HepG2 (cell line): ENCODE results near the gene WNK2. TPM values are rescaled to one million over a fixed set of nuclear protein-coding genes. Genes with fewer than 3 reads are reported as not detected.

Experiments
- ATAC-seq: fragments of 200-7000 bp; cut with Tn5 transposase; 3 replicates; pipeline ENCODE4 v1.9.1; 2020; ENCODE audit warnings: mild to moderate bottlenecking, moderate library complexity
- BruUV-seq: library from RNA; stranded (reverse); fragments of 400-500 nt; replicated peaks from 2 replicates; lab custom pipeline; 2021; lab: Mats Ljungman, UMichigan
- CTCF ChIA-PET: fragments of 300-600 bp; formaldehyde crosslinking; extraction: SDS; loops from one replicate; lab custom pipeline; 2021; ENCODE audit warnings: low total read pairs, inconsistent platforms, low intra/inter-chr PET ratio; lab: Yijun Ruan, JAX
- POLR2A ChIA-PET: fragments of 350-600 bp; sonication (Branson Sonifier 250); formaldehyde crosslinking; loops from one replicate; lab custom pipeline; 2020; ENCODE audit warnings: antibody characterized with exemption, inconsistent platforms; lab: Yijun Ruan, JAX
- DNase-seq: peaks from one replicate; pipeline ENCODE4 v3.0.0-alpha.2; 2015; ENCODE audit warnings: low spot score
- FAIRE-seq: peaks from 3 replicates; lab custom pipeline; 2011; peaks lifted over from hg19 to GRCh38; lab: Jason Lieb, UNC
- H2AFZ ChIP-seq: one replicate; pipeline ENCODE4 v1.6.1; 2011; ENCODE audit warnings: low read length, inconsistent platforms
- H3K27ac ChIP-seq: fragments of 300-600 bp; 3 replicates; pipeline ENCODE4 v1.8.0; 2011; ENCODE audit warnings: mixed run types, mild to moderate bottlenecking, mixed read lengths, low read length, inconsistent platforms; ENCODE audit not compliant: insufficient read depth; ENCODE audit errors: extremely low read length
- H3K27me3 ChIP-seq, 2 experiments: fragments of 200-600 bp in 1 of 2; 2 replicates in 1 of 2; 3 replicates in 1 of 2; pipeline versions ENCODE4 v1.6.0 to v1.8.0; 2011; ENCODE audit warnings: low read length in 2 of 2, mild to moderate bottlenecking in 2 of 2, moderate library complexity in 2 of 2, inconsistent platforms in 1 of 2; ENCODE audit not compliant: insufficient read depth in 2 of 2, control insufficient read depth in 1 of 2
- H3K36me3 ChIP-seq, 2 experiments: fragments of 200-600 bp in 1 of 2; replicated peaks in 1 of 2; 2 replicates in 1 of 2; 3 replicates in 1 of 2; pipeline versions ENCODE4 v1.5.1 to v1.8.0; 2011; ENCODE audit warnings: low read length in 2 of 2, inconsistent platforms in 1 of 2; ENCODE audit not compliant: insufficient read depth in 2 of 2, control insufficient read depth in 1 of 2
- H3K4me1 ChIP-seq: 2 replicates; pipeline ENCODE4 v1.5.1; 2012; ENCODE audit warnings: low read length, inconsistent platforms; ENCODE audit not compliant: insufficient read depth
- H3K4me2 ChIP-seq: 2 replicates; pipeline ENCODE4 v1.6.0; 2011; ENCODE audit warnings: low read depth, low read length, inconsistent platforms
- H3K4me3 ChIP-seq, 3 experiments: fragments of 200-600 bp in 1 of 3; sonication (generic), shearing (Covaris generic) in 1 of 3; replicated peaks in 1 of 3; 2 replicates each; pipeline ENCODE4 v1.5.1; 2011 to 2016; ENCODE audit warnings: low read length in 3 of 3, inconsistent platforms in 2 of 3, low read depth in 2 of 3, mild to moderate bottlenecking in 2 of 3, control low read depth in 1 of 3, mixed read lengths in 1 of 3; ENCODE audit not compliant: insufficient read depth in 1 of 3
- H3K79me2 ChIP-seq: one replicate; pipeline ENCODE4 v1.6.1; 2011; ENCODE audit warnings: low read length, inconsistent platforms; ENCODE audit not compliant: insufficient read depth
- H3K9ac ChIP-seq: 2 replicates; pipeline ENCODE4 v1.6.0; 2011; ENCODE audit warnings: mild to moderate bottlenecking, low read depth, low read length, inconsistent platforms; ENCODE audit not compliant: insufficient read depth
- H3K9me3 ChIP-seq: 2 replicates; pipeline ENCODE4 v1.5.1; 2012; ENCODE audit warnings: mild to moderate bottlenecking, low read length
- H4K20me1 ChIP-seq: 2 replicates; pipeline ENCODE4 v1.6.0; 2011; ENCODE audit warnings: inconsistent platforms, mild to moderate bottlenecking, low read length, moderate library complexity; ENCODE audit not compliant: insufficient read depth
- MAFF ChIP-seq: IDR thresholded peaks from 2 replicates; pipeline ENCODE4 v1.6.1; 2011; ENCODE audit warnings: low read depth, low read length, improper control_type of control experiment
- MAFK ChIP-seq, 2 experiments: IDR thresholded peaks in 1 of 2; conservative IDR thresholded peaks in 1 of 2; 2 replicates each; pipeline ENCODE4 v1.6.1; 2011; ENCODE audit warnings: improper control_type of control experiment in 2 of 2, low read length in 2 of 2
- NCOA2 ChIP-seq: sonication (generic); formaldehyde crosslinking; IDR thresholded peaks from 2 replicates; pipeline ENCODE4 v1.8.0; 2022; ENCODE audit warnings: inconsistent platforms
- NFYC ChIP-seq: IDR thresholded peaks from 2 replicates; pipeline ENCODE4 v1.6.1; 2016; ENCODE audit warnings: missing genetic modification reagents, missing compliant biosample characterization
- NR2F1 ChIP-seq, 2 experiments: fragments of 450-650 bp in 1 of 2; formaldehyde crosslinking in 1 of 2; IDR thresholded peaks; 2 replicates each; pipeline versions ENCODE4 v1.5.0 to v1.6.1; 2016 to 2020; ENCODE audit warnings: mild to moderate bottlenecking in 1 of 2, missing compliant biosample characterization in 1 of 2, missing genetic modification reagents in 1 of 2, moderate library complexity in 1 of 2
- ZNF264 ChIP-seq: sonication (generic); formaldehyde crosslinking; IDR thresholded peaks from 2 replicates; pipeline ENCODE4 v1.4.0; 2020; ENCODE audit warnings: missing genetic modification reagents
- ZNF484 ChIP-seq: sonication (generic); formaldehyde crosslinking; IDR thresholded peaks from 2 replicates; pipeline ENCODE4 v1.5.1; 2020; ENCODE audit warnings: mild to moderate bottlenecking, low read depth, missing genetic modification reagents, borderline replicate concordance
- ZNF839 ChIP-seq: sonication (generic); formaldehyde crosslinking; IDR thresholded peaks from 2 replicates; pipeline ENCODE4 v1.4.0; 2020; ENCODE audit warnings: missing genetic modification reagents, mild to moderate bottlenecking, borderline replicate concordance
- WGBS: methylation state at CpG from one replicate; pipeline ENCODE4 v1.1.6; 2017; ENCODE audit warnings: low lambda C conversion rate; 5-methylcytosine and 5-hydroxymethylcytosine counted together
- in situ Hi-C: cut with HindIII; loops from 2 replicates; pipeline ENCODE4 v1.10.0; 2017; ENCODE audit warnings: low pct_unique_long_range_greater_than_20kb; ENCODE audit not compliant: extremely low pct_ligation_motif_present
- intact Hi-C: fragments of 100-400 bp; cut with micrococcal nuclease; formaldehyde crosslinking; loops from one replicate; pipeline ENCODE4 v1.10.0; 2022; ENCODE audit not compliant: unreplicated experiment
- polyA plus RNA-seq, 8 experiments: library from polyadenylated mRNA; depleted of rRNA in 3 of 8; stranded (reverse) in 7 of 8; unstranded in 1 of 8; fragments of >200 nt; fragmentation: Illumina TruSeq in 4 of 8; extraction: Trizol in 4 of 8; gene quantifications; 2 replicates each; pipeline versions ENCODE4 v1.2.1 to v1.2.3, GENCODE V29; 2011 to 2016; ENCODE audit warnings: low read depth in 4 of 8, missing spikeins in 1 of 8, mixed read lengths in 1 of 8; ENCODE audit not compliant: insufficient read depth in 1 of 8
- total RNA-seq, 5 experiments: library from RNA; depleted of rRNA; stranded (reverse); fragments of >200 nt; fragmentation: Illumina TruSeq; extraction: Trizol; gene quantifications; 2 replicates each; pipeline ENCODE4 v1.2.3, GENCODE V29; 2016; ENCODE audit warnings: low read depth in 1 of 5
- TF ChIP-seq, protein P1 (sequence below): sonication (generic); formaldehyde crosslinking; IDR thresholded peaks from 2 replicates; pipeline ENCODE4 v1.8.0; 2022; ENCODE audit warnings: missing genetic modification reagents, mild to moderate bottlenecking, inconsistent platforms, borderline replicate concordance

The WNK2 gene
- total and polyA plus RNA-seq, 2 of the 13 experiments (the other 11 are each of a cell fraction or from before 2014, with no cell fraction given) = 10.5 to 12.0 TPM

DNA sequence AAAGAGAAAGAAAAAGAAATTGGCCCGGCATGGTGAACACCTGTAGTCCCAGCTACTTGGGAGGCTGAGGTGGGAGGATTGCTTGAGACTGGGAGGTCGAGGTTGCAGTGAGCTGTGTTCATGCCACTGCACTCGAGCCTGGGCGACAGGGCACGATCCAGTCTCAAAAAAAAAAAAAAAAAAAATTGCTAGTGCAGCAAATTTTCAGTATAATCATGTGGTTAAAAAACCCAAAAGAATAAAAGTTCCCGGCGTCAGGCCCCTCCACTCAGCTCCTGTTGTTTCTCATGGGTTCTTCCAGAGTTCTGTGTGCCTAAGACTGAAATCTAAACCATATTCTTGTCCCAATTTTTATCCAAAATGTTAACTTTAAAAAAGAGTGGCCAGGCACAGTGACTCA, 49.1 kb downstream of the WNK2 start:
- H3K27ac ChIP-seq = no peak overlapping the region
- ChIA-PET POLR2A (interaction anchor here (0.7 to 1.1 kb wide), 2 partner anchors 66 to 898 kb away, joined by 3 read pairs; no protein-coding TSS in a partner anchor), CTCF (no interaction called here)
- H3K4me2 ChIP-seq = no peak overlapping the region
- no peak overlapping the region for H2AFZ ChIP-seq
- intact Hi-C loops (no loop called here), in situ Hi-C loops (no loop called here)
- no peak for FAIRE-seq
- H3K27me3 ChIP-seq = no peaks in the 10 kb centered on the region
- no peak for ATAC-seq
- TF ChIP-seq MAFF = 0 out of 2 replicates have a peak, but pooled peaks have one; percentile 34
- TF ChIP-seq NR2F1 (CRISPR knock-in tag; IDR thresholded peaks at IDR 0.05) = no peak
- no peak for TF ChIP-seq ZNF839 (CRISPR knock-in tag)
- TF ChIP-seq NFYC (CRISPR knock-in tag) = no peak
- peak; percentile 28 to 64; a peak in 3 of 4 replicates for TF ChIP-seq MAFK (conservative IDR thresholded peaks at IDR 0.05 in 1 of 2, IDR thresholded peaks at IDR 0.05 in 1 of 2; ENCODE audit: low read length in 2 of 2)
- no peak for TF ChIP-seq NCOA2
- BruUV-seq = no TSS peak
- H3K4me1 ChIP-seq = no peaks in the 10 kb centered on the region
- no peak overlapping the region for H3K9ac ChIP-seq
- DNase-seq = no peak
- H3K36me3 ChIP-seq = peaks cover 19 to 76% of the 10 kb centered on the region in 2 experiments
- H3K4me3 ChIP-seq = no peak overlapping the region
- 98% methylated on average over 7 of the region's 7 CpGs for WGBS
- no peaks in the 10 kb centered on the region for H3K9me3 ChIP-seq
- H4K20me1 ChIP-seq = peaks cover 5% of the 10 kb centered on the region; the same call in 1 of the 2 replicates
- peaks cover 6% of the 10 kb centered on the region for H3K79me2 ChIP-seq

DNA sequence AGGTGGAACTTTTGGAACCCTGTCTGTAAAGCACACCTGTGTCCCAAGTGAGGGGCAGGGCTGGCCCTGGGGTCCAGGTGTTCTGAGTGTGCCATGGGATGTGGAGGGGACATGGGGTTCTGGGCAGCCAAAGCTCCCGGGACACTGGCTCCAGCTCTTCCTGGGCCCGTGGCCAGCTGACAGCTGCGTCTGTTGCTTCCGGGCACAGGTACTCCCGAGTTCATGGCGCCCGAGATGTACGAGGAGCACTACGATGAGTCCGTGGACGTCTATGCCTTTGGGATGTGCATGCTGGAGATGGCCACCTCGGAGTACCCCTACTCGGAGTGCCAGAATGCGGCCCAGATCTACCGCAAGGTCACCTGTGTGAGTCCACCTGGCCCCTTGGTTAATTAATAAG, 50.7 kb downstream of the WNK2 start:
- Histone ChIP-seq H3K9me3 (no peaks in the 10 kb centered on the region), H3K4me1 (peaks cover 3% of the 10 kb centered on the region), H3K27me3 (no peaks in the 10 kb centered on the region), H3K4me2 (no peak overlapping the region), H2AFZ (no peak overlapping the region), H3K36me3 (peaks cover 26 to 83% of the 10 kb centered on the region in 2 experiments), H3K27ac (no peak overlapping the region), H3K79me2 (no peaks in the 10 kb centered on the region), H3K4me3 (no peak overlapping the region), H4K20me1 (no peaks in the 10 kb centered on the region), H3K9ac (no peak overlapping the region)
- intact Hi-C loops (no loop called here), in situ Hi-C loops (no loop called here)
- FAIRE-seq = no peak
- no peak for ATAC-seq
- WGBS = 100% methylated on average over 1 of the region's 15 CpGs
- TF ChIP-seq ZNF484 (no peak), ZNF264 (CRISPR knock-in tag) (no peak)
- TF ChIP-seq, protein P1, sequence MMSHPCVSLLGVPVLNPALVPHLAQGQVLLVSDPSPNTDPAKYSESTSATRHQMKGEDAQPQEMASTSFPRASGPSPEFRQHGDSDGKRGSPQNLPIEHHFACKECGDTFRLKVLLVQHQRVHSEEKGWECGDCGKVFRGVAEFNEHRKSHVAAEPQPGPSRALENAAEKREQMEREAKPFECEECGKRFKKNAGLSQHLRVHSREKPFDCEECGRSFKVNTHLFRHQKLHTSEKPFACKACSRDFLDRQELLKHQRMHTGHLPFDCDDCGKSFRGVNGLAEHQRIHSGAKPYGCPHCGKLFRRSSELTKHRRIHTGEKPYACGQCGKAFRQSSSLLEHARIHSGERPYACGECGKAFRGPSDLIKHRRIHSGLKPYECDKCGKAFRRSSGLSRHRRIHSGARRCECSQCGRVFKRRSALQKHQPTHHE (CRISPR knock-in tag) = no peak
- DNase-seq = no peak
- POLR2A ChIA-PET = no interaction called here
- CTCF ChIA-PET = no interaction called here
- no TSS peak for BruUV-seq
